Skeletal muscle cell (primary cell): ENCODE results near the gene MFNG.

Experiments used
- DNase-seq: peaks from one replicate; pipeline ENCODE4 v3.0.0-alpha.2; 2010; ENCODE audit warnings: low read depth
- H3K4me3 ChIP-seq: 2 replicates; pipeline ENCODE4 v1.5.1; 2011; ENCODE audit warnings: low read depth, mild to moderate bottlenecking, control low read depth, low read length, moderate library complexity

MFNG gene

GRCh38 chr22:37515901-37516300 lies 29.7 kb upstream of the MFNG start:
- H3K4me3 ChIP-seq, result no peak overlapping the region
- DNase-seq, result no peak

GRCh38 chr22:37514526-37515051 lies 28.4 kb upstream of the MFNG start:
- H3K4me3 ChIP-seq, result no peak overlapping the region
- no peak for DNase-seq

DNA sequence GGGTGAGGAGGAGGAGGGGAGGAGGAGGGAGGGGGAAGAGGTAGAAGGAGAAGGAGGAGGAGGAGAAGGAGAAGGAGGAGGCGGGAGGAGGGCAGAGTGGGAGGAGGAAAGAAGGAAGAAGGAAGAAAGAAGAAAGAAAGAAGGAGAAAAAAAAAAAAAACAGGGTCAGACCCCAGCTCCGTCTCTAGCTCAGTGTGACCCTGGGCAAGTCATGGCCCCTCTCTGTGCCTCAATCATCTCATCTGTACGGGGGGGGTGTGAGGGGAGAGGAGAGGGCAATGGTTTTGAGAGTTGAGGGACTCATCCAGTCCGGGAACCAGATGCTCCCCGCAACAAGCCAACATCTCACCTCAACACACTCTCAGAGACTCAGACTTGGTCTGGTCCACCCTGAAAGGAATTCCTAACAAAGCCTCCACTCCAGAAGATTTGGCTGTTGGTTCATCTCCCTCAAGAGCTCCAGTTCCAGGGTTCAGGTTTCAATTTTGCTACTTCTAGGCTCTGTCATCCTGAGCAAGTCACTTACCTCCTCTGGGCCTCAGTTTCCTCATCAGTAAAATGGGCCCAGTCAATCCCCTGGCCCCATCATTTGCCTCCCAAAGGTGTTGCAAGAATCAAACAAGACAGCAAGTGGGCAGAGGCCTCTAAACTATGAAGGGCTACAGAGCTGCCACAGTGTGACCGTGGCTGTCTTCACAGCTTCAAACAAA lies 25.4 kb upstream of the MFNG start:
- H3K4me3 ChIP-seq, result no peak overlapping the region
- DNase-seq, result no peak

GRCh38 chr22:37510091-37510490 lies 23.9 kb upstream of the MFNG start:
- no peak for DNase-seq
- H3K4me3 ChIP-seq, result no peak overlapping the region

DNA sequence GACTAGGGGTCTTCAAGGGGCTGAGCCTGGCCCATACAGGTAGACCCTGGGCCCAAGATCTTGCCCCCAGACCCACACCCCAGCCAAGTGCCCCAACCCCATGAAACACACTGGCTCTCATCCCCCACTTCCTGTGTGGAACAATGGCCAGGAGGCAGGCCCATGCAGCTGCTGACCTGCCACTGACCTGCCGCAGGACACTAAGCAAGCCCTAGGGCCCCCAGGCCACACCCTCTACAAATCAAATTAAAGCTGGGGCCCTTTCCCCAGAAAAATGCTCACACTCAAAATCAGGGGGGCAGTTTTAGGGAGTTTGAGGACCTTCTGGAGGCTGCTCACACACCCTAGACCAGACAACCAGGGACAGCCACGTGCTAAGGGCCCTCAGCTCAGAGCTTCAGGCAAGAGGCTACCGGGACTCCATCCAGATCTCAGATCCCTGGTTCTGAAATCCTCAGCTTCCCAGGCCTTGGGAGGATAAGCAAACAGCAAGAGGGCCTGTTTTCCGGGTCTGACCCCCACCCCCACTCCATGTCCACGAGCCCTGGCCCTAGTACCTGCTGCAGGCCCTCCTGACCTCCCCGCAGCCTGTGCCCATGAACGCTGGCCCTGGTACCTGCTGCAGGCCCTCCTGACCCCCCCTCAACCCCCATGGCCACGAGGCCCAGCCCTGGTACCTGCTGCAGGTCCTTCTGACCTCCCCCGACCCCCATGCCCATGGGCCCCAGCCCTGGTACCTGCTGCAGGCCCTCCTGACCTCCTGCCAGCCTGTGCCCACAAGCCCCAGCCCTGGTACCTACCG lies 23.1 kb upstream of the MFNG start:
- no peak overlapping the region for H3K4me3 ChIP-seq
- DNase-seq, result no peak

- no peak for DNase-seq
- H3K4me3 ChIP-seq, result no peak overlapping the region
Measured at GRCh38 chr22:37508431-37508992, 22.3 kb upstream of the MFNG start.

GRCh38 chr22:37507731-37508130 lies 21.5 kb upstream of the MFNG start:
- no peak for DNase-seq
- no peak overlapping the region for H3K4me3 ChIP-seq

DNA sequence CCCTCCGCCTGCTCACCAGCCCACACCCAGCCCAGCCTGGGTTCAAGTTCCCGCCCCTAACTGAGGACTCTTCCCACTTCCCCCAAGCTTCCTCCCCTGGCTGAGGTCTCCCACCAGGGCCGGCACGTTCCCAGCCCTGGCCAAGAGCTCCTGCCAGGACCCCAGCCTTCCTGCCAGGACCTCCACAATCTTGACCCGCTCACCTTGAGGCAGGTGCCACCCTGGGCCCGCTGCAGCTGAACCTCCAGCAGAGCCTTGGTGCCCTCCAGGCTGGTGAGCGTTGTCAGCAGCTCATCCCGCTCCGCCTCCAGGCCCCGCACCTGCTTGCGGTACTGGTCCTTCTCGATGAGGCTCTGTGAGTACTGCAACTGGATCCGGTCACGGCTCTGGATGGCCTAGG lies 19.8 kb upstream of the MFNG start:
- H3K4me3 ChIP-seq, result no peak overlapping the region
- DNase-seq, result no peak

DNA sequence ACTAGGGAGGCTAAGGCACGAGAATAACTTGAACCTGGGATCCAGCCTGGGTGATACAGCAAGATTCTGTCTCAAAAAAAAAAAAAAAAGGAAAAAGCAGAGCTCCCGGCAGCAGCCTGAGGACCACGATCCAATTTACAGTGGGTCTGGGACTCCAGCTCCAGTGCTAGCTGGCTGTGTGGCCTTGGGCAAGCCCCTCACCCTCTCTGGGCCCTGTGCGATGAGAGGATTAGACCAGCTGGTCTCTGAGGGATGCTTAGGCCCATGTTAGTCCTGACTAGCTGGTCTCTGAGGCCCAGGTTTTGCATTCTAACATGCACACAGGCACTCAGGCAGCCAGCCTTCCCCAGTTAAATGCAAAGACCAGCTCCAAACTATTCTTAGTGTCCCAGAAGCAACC lies 19.4 kb upstream of the MFNG start:
- H3K4me3 ChIP-seq, result no peak overlapping the region
- DNase-seq, result no peak

GRCh38 chr22:37504964-37505363 lies 18.8 kb upstream of the MFNG start:
- no peak overlapping the region for H3K4me3 ChIP-seq
- DNase-seq, result no peak

DNA sequence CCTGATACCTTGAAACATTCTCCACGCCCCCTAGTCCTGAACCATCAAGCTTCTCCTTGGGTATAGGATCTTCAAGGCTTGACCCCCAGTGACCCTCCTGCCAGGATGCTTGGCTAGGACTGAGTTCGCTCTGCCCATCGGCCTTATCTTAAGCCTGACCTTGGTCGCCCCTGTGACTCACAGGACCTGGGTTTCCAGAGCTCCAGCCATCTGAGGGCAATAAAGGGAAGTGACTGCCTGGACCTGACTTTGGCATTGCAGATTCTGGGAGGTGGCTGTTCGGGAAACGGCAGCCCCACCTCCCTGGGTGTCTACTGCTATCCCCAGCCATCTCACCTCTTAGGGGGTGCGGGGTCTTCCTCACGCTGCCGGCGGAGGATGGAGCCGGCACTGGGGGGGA lies 17.7 kb upstream of the MFNG start:
- no peak overlapping the region for H3K4me3 ChIP-seq
- no peak for DNase-seq

GRCh38 chr22:37503183-37503683 lies 17.0 kb upstream of the MFNG start:
- no peak for DNase-seq
- no peak overlapping the region for H3K4me3 ChIP-seq

GRCh38 chr22:37502342-37503182 lies 16.4 kb upstream of the MFNG start:
- H3K4me3 ChIP-seq, result no peak overlapping the region
- no peak for DNase-seq

DNA sequence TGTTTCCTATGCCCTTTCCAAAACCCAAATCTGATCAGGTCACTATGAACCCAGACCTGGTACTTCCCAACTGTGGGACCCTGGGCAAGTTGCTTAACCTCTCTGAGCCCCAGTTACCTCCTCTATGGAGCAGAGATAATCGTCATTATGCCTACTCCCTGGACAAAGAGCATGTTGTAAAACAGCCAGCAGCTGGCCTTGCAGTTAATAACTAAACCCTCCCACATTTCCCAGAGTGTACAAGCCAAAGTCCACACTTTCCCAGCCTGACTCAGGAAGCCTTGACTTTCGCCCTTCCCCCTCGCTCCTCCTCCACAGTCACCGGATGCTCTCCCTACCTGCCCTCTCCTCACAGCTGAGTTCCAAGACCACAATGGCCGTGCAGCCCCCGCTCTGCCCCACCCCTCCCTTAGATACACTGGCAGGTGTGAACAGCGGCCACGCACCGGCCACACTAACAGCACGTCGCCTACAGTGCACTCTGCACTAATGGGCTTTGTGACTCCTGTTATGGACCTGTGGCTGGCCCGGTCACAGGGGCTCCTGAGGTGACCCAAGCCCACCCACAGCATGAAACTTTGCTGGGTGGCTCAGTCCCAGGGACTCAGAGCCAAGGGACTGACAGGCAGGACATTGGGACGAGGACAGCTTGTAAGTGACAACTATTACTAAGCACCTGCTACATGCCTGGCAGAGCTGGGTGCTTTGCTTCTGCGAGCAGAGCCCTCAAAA lies 15.6 kb upstream of the MFNG start:
- peak; percentile 76 for DNase-seq
- H3K4me3 ChIP-seq, result no peak overlapping the region

DNA sequence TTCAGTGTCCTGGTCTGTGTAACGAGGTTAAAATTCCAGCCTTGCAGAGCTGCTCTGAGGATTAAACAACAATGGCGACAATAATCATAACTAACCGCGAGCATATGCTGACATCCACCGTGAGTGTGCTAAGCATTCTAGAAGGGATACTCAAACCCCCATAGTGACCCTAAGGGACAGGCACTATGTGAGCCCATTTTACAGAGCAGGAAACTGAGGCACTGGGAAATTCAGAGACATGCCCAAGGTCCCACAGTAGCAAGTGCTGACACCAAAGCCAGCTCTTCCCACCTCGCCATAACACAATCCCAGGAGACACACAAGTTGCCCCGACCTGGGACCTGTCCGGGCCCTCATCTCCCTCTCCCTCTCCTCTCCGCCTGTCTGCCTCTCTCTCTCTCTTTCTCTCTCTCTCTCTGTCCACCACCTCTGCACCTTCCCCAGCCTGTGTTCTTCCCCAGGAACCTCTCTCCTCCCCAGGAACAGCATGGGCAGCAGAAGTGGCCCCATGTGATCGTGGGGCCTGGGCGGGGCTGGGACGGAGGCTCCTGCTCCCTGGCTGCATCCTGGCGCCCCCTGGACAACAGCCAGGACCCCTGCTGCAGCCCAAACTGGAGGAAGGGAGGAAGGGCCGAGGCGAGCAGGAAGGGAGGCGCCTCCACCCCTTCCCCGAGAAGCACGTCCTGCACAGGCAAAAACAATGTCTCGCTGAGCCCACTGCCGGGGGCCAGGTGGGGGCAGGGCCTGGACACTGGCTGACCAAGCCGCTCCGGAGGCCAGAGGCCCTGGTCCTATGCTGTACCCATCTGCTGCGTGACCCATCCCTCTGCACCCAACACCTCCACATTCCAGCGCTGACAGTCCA lies 14.8 kb upstream of the MFNG start:
- no peak overlapping the region for H3K4me3 ChIP-seq
- DNase-seq, result no peak

DNA sequence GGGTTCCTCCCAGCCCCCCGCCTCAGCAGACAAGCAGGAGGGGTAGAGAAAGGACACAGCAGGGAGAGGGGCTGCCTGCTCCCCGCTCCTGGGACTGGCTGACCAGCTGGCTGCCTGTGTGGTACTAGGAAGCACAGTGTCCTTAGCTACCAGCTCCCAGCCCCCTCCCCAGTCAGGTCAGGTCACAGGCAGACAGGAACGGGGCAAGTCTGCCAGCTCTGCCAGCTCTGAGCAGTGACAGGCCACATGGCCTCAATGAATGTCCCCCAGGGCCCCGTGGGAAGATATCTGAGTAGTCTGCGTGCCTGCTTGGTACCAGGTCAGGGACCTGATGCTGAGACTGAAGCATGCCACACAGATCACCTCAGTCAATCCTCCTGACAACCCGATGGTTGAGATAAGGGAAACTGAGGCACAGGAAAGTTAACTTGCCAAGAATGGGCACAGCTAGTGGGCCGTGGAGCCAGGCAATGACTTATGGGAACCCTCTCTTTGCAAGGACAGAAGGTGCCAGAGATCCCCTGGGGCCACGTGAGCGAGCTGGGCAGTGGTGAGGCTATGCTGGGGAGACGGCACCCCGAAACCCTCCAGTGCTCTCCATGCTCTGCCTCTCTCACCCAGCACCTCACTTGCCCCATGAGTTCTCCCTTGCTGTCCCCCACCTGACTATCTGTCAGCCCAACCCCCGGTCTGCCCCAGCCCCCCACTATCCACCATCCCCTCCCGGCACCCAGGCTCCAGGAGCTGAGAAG lies 13.8 kb upstream of the MFNG start:
- DNase-seq, result no peak
- no peak overlapping the region for H3K4me3 ChIP-seq

DNA sequence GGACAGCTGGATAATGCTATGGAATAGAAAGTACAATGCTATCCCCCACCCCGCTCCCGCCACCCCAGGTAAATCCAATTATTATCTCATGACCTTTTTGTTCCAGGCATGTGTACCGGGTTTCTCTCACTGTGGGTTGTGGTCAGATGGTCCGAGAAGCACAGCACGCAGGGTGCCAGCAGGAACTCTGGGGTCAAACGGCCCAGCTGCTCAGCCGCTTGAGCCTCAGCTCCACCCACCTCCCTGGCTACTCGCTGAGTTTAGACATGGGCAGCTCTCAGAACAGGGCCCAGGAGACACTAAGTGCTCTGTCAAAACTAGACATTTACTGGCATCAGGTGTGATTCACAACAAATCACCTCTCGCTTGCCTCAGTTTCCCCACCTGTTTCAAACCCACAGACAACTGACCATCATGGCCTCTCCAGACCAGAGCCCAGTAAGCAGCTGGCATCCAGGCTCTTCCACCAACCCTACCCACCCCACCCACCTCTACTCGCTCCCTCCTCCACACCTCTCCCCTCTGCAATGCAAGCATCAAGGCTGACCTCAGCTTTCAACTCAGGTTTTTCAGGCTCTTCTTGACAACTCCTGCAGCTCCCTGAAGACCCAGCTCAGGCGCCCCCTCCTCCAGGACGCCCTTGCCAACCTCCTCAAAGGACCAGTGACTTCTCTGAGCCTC lies 13.0 kb upstream of the MFNG start:
- DNase-seq, result no peak
- no peak overlapping the region for H3K4me3 ChIP-seq
